GM04504 (cell line): ENCODE measurements around the gene C1orf56.
"Not testable (repeated sequence)": the region's sequence is repeated elsewhere in the genome, so short reads cannot be mapped to it uniquely, and the experiment has no call there.

Source experiments
- DNase-seq: peaks from one replicate; pipeline ENCODE4 v3.0.0-alpha.2; 2012; ENCODE audit warnings: low read depth

The C1orf56 gene

GRCh38 chr1:151061704-151062103 is 14.2 kb downstream of the C1orf56 start:
- DNase-seq, result no peak

GRCh38 chr1:151062741-151063371 is 15.3 kb downstream of the C1orf56 start:
- peak; percentile 71 for DNase-seq

- no peak for DNase-seq
These were observed 17.6 kb downstream of the C1orf56 start for GRCh38 chr1:151065089-151065645.

DNA sequence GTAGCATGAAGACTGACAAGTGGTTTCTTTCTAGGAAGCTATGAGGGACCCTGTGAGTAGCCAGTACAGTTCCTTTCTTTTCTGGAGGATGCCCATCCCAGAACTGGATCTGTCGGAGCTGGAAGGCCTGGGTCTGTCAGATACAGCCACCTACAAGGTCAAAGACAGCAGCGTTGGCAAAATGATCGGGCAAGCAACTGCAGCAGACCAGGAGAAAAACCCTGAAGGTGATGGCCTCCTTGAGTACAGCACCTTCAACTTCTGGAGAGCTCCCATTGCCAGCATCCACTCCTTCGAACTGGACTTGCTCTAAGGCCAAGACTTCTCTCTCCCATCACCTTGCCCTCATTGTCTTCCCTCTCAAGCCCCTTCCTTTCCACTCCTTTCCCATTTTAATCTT is 19.6 kb downstream of the C1orf56 start:
- no peak for DNase-seq

- no peak for DNase-seq
These were observed 21.5 kb downstream of the C1orf56 start for GRCh38 chr1:151069103-151069486.

GRCh38 chr1:151070474-151071276 is 23.1 kb downstream of the C1orf56 start, which contains the start of gene GABPB2:
GABPB2 (plus strand) TSS chr1:151070761; CDS start chr1:151088190, 17,429 bp downstream.
- DNase-seq, result peak; percentile 93

DNA sequence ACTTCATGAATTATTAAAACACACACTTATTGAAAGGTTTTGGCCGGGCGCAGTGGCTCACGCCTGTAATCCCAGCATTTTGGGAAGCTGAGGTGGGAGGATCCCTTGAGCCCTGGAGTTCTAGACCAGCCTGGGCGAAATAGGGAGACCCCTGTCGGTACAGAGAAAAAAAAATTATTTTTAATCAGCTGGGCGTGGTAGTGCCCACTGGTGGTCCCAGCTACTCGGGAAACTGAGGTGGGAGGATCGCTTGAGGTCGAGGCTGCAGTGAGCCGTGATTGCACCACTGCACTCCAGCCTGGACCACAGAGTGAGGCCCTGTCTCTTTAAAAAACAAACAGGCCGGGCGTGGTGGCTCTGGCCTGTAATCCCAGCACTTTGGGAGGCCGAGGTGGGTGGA is 24.7 kb downstream of the C1orf56 start:
- DNase-seq, result no peak

GRCh38 chr1:151085953-151086559 is 38.5 kb downstream of the C1orf56 start:
- no peak for DNase-seq

GRCh38 chr1:151097426-151097825 is 49.9 kb downstream of the C1orf56 start:
- not testable (repeated sequence) for DNase-seq

GRCh38 chr1:151098126-151098525 is 50.6 kb downstream of the C1orf56 start:
- no peak for DNase-seq
